OCI-LY1 (cell line): ENCODE data around the gene SELPLG.

ENCODE experiments used
- H2AFZ ChIP-seq: fragments of 200-600 bp; sonication (generic), shearing (Covaris generic); 2 replicates; pipeline ENCODE4 v1.6.0; 2014; ENCODE audit warnings: antibody characterized with exemption, mild to moderate bottlenecking, low read length
- H3F3A ChIP-seq: fragments of 200-600 bp; sonication (generic), shearing (Covaris generic); 2 replicates; pipeline ENCODE4 v1.6.0; 2014; ENCODE audit warnings: mild to moderate bottlenecking, antibody characterized with exemption, low read length, moderate library complexity; ENCODE audit not compliant: insufficient read depth
- H3K27ac ChIP-seq: fragments of 200-600 bp; sonication (generic); 2 replicates; pipeline ENCODE4 v1.5.1; 2014; ENCODE audit warnings: low read length, mixed run types, mild to moderate bottlenecking, low read depth; ENCODE audit not compliant: poor library complexity, severe bottlenecking
- H3K27me3 ChIP-seq: fragments of 200-600 bp; sonication (generic); 2 replicates; pipeline ENCODE4 v1.6.0; 2014; ENCODE audit warnings: antibody characterized with exemption, mild to moderate bottlenecking, low read length, moderate library complexity; ENCODE audit not compliant: insufficient read depth
- H3K36me3 ChIP-seq: fragments of 200-600 bp; sonication (generic); 2 replicates; pipeline ENCODE4 v1.6.1; 2014; ENCODE audit warnings: mild to moderate bottlenecking, antibody characterized with exemption, low read length, moderate library complexity, mixed read lengths; ENCODE audit not compliant: insufficient read depth
- H3K4me1 ChIP-seq: fragments of 200-600 bp; sonication (generic); 2 replicates; pipeline ENCODE4 v1.5.1; 2014; ENCODE audit warnings: mild to moderate bottlenecking, low read length, moderate library complexity; ENCODE audit not compliant: insufficient read depth, severe bottlenecking
- H3K4me2 ChIP-seq: fragments of 200-600 bp; sonication (generic), shearing (Covaris generic); 2 replicates; pipeline ENCODE4 v1.6.1; 2014; ENCODE audit warnings: low read length
- H3K4me3 ChIP-seq: fragments of 200-600 bp; sonication (generic); 2 replicates; pipeline ENCODE4 v1.5.1; 2014; ENCODE audit warnings: low read length, low read depth, mild to moderate bottlenecking, mixed read lengths; ENCODE audit not compliant: poor library complexity, severe bottlenecking
- H3K79me2 ChIP-seq: fragments of 200-600 bp; shearing (Covaris generic); 2 replicates; pipeline ENCODE4 v1.6.1; 2016; ENCODE audit warnings: mixed run types, low read length, mixed read lengths; ENCODE audit not compliant: insufficient read depth
- H3K9ac ChIP-seq: fragments of 200-600 bp; sonication (generic), shearing (Covaris generic); 2 replicates; pipeline ENCODE4 v1.6.1; 2014; ENCODE audit warnings: mild to moderate bottlenecking, low read length, mixed read lengths
- H3K9me2 ChIP-seq: fragments of 200-600 bp; sonication (generic), shearing (Covaris generic); 2 replicates; pipeline ENCODE4 v1.6.1; 2014; ENCODE audit warnings: low read depth, mild to moderate bottlenecking, low read length, mixed read lengths
- H3K9me3 ChIP-seq: fragments of 200-600 bp; shearing (Covaris generic); 2 replicates; pipeline ENCODE4 v1.6.1; 2014; ENCODE audit warnings: low read length, mixed read lengths
- H4K20me1 ChIP-seq: fragments of 200-600 bp; sonication (generic), shearing (Covaris generic); 2 replicates; pipeline ENCODE4 v1.6.0; 2016; ENCODE audit warnings: mild to moderate bottlenecking, low read length; ENCODE audit not compliant: insufficient read depth
- CTCF ChIP-seq: fragments of 200-600 bp; sonication (generic), shearing (Covaris generic); IDR thresholded peaks from 2 replicates; pipeline ENCODE4 v1.5.1; 2017; ENCODE audit warnings: mild to moderate bottlenecking, antibody characterized with exemption, low read length, moderate library complexity, mixed read lengths
- EZH2 ChIP-seq: fragments of 200-600 bp; sonication (generic), shearing (Covaris generic); IDR thresholded peaks from 2 replicates; pipeline ENCODE4 v1.8.0; 2017; ENCODE audit warnings: borderline replicate concordance, mixed run types, mild to moderate bottlenecking, antibody characterized with exemption, low read length, moderate library complexity, mixed read lengths

SELPLG gene

DNA sequence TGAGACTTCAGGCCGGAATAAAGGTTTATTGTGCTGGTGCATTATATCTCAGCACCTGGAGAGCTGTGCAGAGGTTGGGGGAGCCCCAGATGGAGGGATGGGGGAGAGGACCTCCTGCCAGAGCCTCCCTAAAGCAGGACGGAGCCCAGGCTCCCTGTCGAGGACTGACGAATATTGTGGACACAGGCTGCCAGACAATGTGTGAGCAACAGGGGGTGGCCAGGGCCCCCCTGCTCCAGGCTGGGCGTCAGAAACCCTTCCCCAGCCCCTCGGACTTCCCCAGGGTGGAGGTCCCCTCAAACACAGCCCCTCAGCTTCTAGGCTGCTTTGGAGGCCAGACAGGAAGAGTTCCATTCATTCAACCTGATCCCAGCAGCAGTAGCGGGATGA, 43.9 kb downstream of the SELPLG start:
- H3K9me3 ChIP-seq = no peaks in the 10 kb centered on the region
- no peaks in the 10 kb centered on the region for H3K36me3 ChIP-seq
- no peak overlapping the region for H2AFZ ChIP-seq
- no peak for TF ChIP-seq CTCF
- no peak for TF ChIP-seq EZH2
- no peaks in the 10 kb centered on the region for H3K4me1 ChIP-seq
- H3K27me3 ChIP-seq = no peaks in the 10 kb centered on the region
- no peak overlapping the region for H3K9ac ChIP-seq
- H3K4me2 ChIP-seq = no peak overlapping the region
- no peak overlapping the region for H3K4me3 ChIP-seq
- H3K27ac ChIP-seq = no peak overlapping the region
- H3K79me2 ChIP-seq = no peaks in the 10 kb centered on the region
- no peaks in the 10 kb centered on the region for H3F3A ChIP-seq
- no peaks in the 10 kb centered on the region for H4K20me1 ChIP-seq
- H3K9me2 ChIP-seq = no peaks in the 10 kb centered on the region

DNA sequence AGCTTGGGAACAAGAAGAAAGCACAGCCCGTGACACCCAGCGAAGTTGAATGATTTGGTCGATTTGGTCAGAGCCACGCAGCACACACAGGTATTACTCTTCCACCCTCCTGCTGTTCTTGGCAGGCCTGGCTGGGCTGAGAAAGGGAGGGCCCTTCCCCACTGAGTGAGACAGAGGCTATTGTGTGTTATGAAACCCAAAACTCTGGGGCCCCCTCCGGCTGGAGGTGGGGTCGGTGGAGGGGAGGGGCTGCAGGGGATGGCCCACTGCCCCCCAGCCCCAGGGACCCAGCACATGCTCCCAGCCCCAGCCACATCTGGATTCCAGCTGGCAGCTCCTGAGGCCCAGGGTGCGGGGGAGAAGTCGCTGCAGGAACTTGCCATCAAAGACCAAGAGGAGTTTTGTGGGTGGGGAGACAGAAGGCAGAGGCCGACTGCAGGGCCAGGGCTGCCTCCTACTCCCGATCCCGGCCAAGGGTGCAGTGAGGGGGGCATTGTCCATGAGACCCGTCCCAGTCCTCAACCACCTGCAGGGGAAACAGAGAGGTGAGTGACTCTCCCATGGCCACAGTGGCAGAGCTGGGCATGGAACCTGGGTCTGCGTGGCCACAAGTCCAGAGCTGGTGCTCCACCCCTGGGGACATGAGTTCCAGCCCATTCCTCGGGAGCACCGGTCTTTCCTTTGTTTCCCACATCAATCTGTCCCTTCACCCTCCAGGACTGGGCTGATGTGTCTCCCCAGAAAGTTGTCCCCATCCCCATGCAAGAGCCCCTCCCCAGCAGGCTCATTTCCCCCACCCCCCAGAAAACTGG, 44.5 kb downstream of the SELPLG start:
- H3K4me1 ChIP-seq = no peaks in the 10 kb centered on the region
- H2AFZ ChIP-seq = no peak overlapping the region
- no peaks in the 10 kb centered on the region for H3K9me2 ChIP-seq
- no peaks in the 10 kb centered on the region for H3K36me3 ChIP-seq
- H3F3A ChIP-seq = no peaks in the 10 kb centered on the region
- H3K9me3 ChIP-seq = no peaks in the 10 kb centered on the region
- no peak overlapping the region for H3K4me2 ChIP-seq
- H3K27me3 ChIP-seq = no peaks in the 10 kb centered on the region
- H3K4me3 ChIP-seq = no peak overlapping the region
- no peak overlapping the region for H3K27ac ChIP-seq
- H3K79me2 ChIP-seq = no peaks in the 10 kb centered on the region
- no peak overlapping the region for H3K9ac ChIP-seq
- no peaks in the 10 kb centered on the region for H4K20me1 ChIP-seq
- no peak for TF ChIP-seq EZH2
- TF ChIP-seq CTCF = no peak

GRCh38 chr12:108587826-108588225, 45.9 kb downstream of the SELPLG start:
- Histone ChIP-seq H3K79me2 (no peaks in the 10 kb centered on the region), H3F3A (no peaks in the 10 kb centered on the region), H3K4me2 (no peak overlapping the region), H4K20me1 (no peaks in the 10 kb centered on the region), H3K27ac (no peak overlapping the region), H3K9me2 (no peaks in the 10 kb centered on the region), H3K9ac (no peak overlapping the region), H3K9me3 (no peaks in the 10 kb centered on the region), H3K27me3 (no peaks in the 10 kb centered on the region), H2AFZ (no peak overlapping the region), H3K4me3 (no peak overlapping the region), H3K4me1 (no peaks in the 10 kb centered on the region), H3K36me3 (no peaks in the 10 kb centered on the region)
- TF ChIP-seq EZH2 (no peak), CTCF (no peak)
